Measurements from ENCODE around the gene SCARF2.

- TF ChIP-seq CTCF (IDR thresholded peaks at IDR 0.05; ENCODE audit: low read depth, low read length) (no peak), POLR2A (IDR thresholded peaks at IDR 0.05; ENCODE audit: extremely low read depth, insufficient read length) (no peak), MAX (IDR thresholded peaks at IDR 0.05; ENCODE audit: low read depth, low read length) (no peak), MYC (IDR thresholded peaks at IDR 0.05; ENCODE audit: low read depth, low read length) (no peak)
Observed at GRCh38 chr22:20413217-20414058, 24.2 kb downstream of the SCARF2 start.
